ENCODE results near the gene ARMC5. TPM values are rescaled to one million over a fixed set of nuclear protein-coding genes. Genes with fewer than 3 reads are reported as not detected.

The ARMC5 gene
- total and polyA plus RNA-seq, 9 of the 15 experiments (the other 6 are each of a cell fraction or from before 2014, with no cell fraction given): 0.11 to 13.5 (median 2.1) TPM

DNA sequence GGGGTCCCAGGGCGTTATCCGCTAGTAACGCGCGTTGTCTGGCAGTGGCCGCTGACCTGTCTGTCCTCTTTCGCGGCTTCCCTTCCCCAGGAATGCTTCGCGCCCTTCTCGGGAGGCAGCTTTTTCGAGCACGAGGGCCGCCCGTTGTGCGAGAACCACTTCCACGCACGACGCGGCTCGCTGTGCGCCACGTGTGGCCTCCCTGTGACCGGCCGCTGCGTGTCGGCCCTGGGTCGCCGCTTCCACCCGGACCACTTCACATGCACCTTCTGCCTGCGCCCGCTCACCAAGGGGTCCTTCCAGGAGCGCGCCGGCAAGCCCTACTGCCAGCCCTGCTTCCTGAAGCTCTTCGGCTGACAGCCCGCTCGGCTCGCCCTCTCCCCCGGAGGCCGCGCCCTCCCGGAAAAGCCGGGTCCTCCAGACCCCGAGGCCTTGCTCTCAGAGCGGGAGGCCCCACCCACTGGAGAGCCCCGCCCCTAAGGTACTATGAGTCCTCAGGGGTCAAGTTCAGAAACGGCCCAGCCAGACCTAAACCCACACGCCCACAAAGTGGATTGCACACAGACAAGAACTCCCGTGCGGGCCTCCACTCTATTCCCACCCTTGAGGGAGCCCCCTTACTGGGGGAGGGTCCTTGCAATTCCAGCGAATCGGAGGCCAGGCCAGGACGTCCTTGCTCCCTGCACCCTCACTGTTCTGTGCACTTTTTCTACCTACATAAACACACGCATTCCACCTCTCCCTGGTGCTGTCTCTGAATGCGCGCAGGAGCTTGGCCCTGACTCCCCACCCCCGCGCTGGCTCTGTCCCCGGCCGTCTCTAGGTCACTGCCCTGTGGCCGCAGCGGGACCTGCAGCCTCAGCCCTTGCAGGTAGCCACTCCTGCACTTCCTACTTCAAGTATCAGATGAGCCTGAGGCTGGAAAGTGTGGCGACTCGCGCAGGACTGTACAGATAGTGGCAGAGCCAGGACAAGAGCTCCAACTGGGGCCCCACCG is 18.2 kb downstream of the ARMC5 start (continued):
- TF ChIP-seq ZBTB7A (IDR thresholded peaks at IDR 0.05; ENCODE audit: borderline replicate concordance, control insufficient read depth, low read depth, low read length) (peak; percentile 75; the same call in 1 of the 2 replicates), NR4A1 (CRISPR knock-in tag; IDR thresholded peaks at IDR 0.05) (0 out of 2 replicates have a peak, but pooled peaks have one; percentile 33), NR4A1 (tag; IDR thresholded peaks at IDR 0.05) (no peak), CBFB (CRISPR knock-in tag; IDR thresholded peaks at IDR 0.05) (peak; percentile 79; the same call in 1 of the 2 replicates), ARID1B (IDR thresholded peaks at IDR 0.05) (0 out of 2 replicates have a peak, but pooled peaks have one; percentile 4), NR2C1 (IDR thresholded peaks at IDR 0.05) (peak; percentile 64), NR2C1 (tag; IDR thresholded peaks at IDR 0.05) (0 out of 2 replicates have a peak, but pooled peaks have one; percentile 42), CBX5 (IDR thresholded peaks at IDR 0.05; ENCODE audit: borderline replicate concordance, low read depth) (no peak), SMAD3 (CRISPR knock-in tag; conservative IDR thresholded peaks at IDR 0.05) (no peak), CBX3 (IDR thresholded peaks at IDR 0.05; ENCODE audit: borderline replicate concordance in 1 of 2, low read length in 2 of 2) (0 out of 3 replicates have a peak, but pooled peaks of 1 of the 2 experiments have one; percentile 61), MEIS2 (IDR thresholded peaks at IDR 0.05; ENCODE audit: partially characterized antibody) (no peak), MTA3 (IDR thresholded peaks at IDR 0.05; ENCODE audit: borderline replicate concordance) (peak; percentile 49; the same call in 1 of the 2 replicates), PHB2 (IDR thresholded peaks at IDR 0.05; ENCODE audit: low read depth) (0 out of 2 replicates have a peak, but pooled peaks have one; percentile 16), HIVEP1 (CRISPR knock-in tag; IDR thresholded peaks at IDR 0.05) (no peak), SIN3A (IDR thresholded peaks at IDR 0.05; ENCODE audit: borderline replicate concordance in 2 of 2, control insufficient read depth in 1 of 2, low read depth in 2 of 2, low read length in 2 of 2) (peak in 1 of 2 experiments; percentile 49; a peak in 1 of 4 replicates), CHD1 (IDR thresholded peaks at IDR 0.05; ENCODE audit: low read length) (peak; percentile 31), PHB (CRISPR knock-in tag; IDR thresholded peaks at IDR 0.05) (no peak), MAZ (CRISPR knock-in tag; conservative IDR thresholded peaks at IDR 0.05 in 1 of 2, IDR thresholded peaks at IDR 0.05 in 1 of 2) (peak; percentile 12 to 81), TGIF2 (CRISPR knock-in tag; IDR thresholded peaks at IDR 0.05) (no peak), CCNT2 (IDR thresholded peaks at IDR 0.05; ENCODE audit: borderline replicate concordance, extremely low read depth, insufficient read length, low read depth, low read length) (peak; percentile 30), POLR2G (IDR thresholded peaks at IDR 0.05; ENCODE audit: low read depth, low read length) (peak; percentile 72), MCM3 (IDR thresholded peaks at IDR 0.05) (no peak), MYC (IDR thresholded peaks at IDR 0.05; ENCODE audit: low read depth, low read length) (peak; percentile 52; the same call in 1 of the 2 replicates), MYC (CRISPR knock-in tag; IDR thresholded peaks at IDR 0.05; ENCODE audit: borderline replicate concordance, low read depth) (peak; percentile 89; the same call in 1 of the 2 replicates)
- TF ChIP-seq, protein P1, sequence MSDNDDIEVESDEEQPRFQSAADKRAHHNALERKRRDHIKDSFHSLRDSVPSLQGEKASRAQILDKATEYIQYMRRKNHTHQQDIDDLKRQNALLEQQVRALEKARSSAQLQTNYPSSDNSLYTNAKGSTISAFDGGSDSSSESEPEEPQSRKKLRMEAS (CRISPR knock-in tag; IDR thresholded peaks at IDR 0.05): peak; percentile 81; the same call in 1 of the 2 replicates
- TF ChIP-seq, protein P2, sequence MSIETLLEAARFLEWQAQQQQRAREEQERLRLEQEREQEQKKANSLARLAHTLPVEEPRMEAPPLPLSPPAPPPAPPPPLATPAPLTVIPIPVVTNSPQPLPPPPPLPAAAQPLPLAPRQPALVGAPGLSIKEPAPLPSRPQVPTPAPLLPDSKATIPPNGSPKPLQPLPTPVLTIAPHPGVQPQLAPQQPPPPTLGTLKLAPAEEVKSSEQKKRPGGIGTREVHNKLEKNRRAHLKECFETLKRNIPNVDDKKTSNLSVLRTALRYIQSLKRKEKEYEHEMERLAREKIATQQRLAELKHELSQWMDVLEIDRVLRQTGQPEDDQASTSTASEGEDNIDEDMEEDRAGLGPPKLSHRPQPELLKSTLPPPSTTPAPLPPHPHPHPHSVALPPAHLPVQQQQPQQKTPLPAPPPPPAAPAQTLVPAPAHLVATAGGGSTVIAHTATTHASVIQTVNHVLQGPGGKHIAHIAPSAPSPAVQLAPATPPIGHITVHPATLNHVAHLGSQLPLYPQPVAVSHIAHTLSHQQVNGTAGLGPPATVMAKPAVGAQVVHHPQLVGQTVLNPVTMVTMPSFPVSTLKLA (conservative IDR thresholded peaks at IDR 0.05): peak; percentile 46 to 53; a peak in 3 of 4 replicates
